Spleen (tissue), 7 donors: Measurements from ENCODE around the gene MPC1L.

Source experiments
- CTCF ChIP-seq, 11 experiments: fragments of 200-600 bp in 7 of 11; fragments of 450-650 bp in 4 of 11; sonication (generic) in 4 of 11; IDR thresholded peaks in 8 of 11; conservative IDR thresholded peaks in 3 of 11; 1 replicate in 7 of 11; 2 replicates in 4 of 11; pipeline versions ENCODE4 v1.4.0 to v1.8.0; 2016 to 2021; ENCODE audit warnings: antibody characterized with exemption in 11 of 11, inconsistent platforms in 4 of 11, mild to moderate bottlenecking in 1 of 11
- POLR2A ChIP-seq, 3 donors: fragments of 450-650 bp; IDR thresholded peaks; one replicate each; pipeline ENCODE4 v1.5.1; 2017; ENCODE audit warnings: antibody characterized with exemption in 3 of 3, mild to moderate bottlenecking in 1 of 3
- POLR2AphosphoS5 ChIP-seq, 3 donors: sonication (generic); formaldehyde crosslinking; IDR thresholded peaks; one replicate each; pipeline ENCODE4 v1.5.1; 2017; ENCODE audit warnings: antibody characterized with exemption in 3 of 3
- donor health status: DM: no; HTN: no; CAD: no; lungs with moderate emphysema.
- donor health status: DM: no; HTN: no; CAD: no.
- donor health status: DM: no; HTN: no; CAD: no.

GRCh38 chrX:40622479-40623138 lies 619 bp upstream of the MPC1L start:
- TF ChIP-seq CTCF (IDR thresholded peaks at IDR 0.05 in 8 of 11, conservative IDR thresholded peaks at IDR 0.05 in 3 of 11) (no peak), POLR2AphosphoS5 (IDR thresholded peaks at IDR 0.05) (no peak), POLR2A (IDR thresholded peaks at IDR 0.05) (no peak)
